ENCODE results near the gene DOCK10.

The DOCK10 gene

DNA sequence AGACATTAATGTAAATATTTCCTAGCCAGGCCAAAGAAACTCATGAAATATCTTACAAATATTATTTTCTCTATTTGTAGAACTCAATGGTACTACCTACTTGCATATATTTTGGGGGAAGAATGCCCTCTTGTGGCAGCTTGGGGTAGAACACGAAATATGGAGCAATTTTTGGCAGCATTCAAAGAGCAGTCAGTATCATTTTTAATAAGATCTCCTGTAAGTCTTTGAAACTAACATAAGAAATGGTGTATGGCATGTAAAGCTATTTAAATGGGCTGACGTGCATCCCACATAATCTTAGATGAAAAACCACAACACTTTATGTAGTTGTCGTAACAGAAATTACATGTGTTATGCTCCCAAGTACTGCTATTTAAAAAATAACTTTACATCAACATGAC lies 263.8 kb downstream of the DOCK10 start:
- DNase-seq (ENCODE audit: low read depth in 3 of 3): peak in 2 of 3 experiments; percentile 19 to 31

DNA sequence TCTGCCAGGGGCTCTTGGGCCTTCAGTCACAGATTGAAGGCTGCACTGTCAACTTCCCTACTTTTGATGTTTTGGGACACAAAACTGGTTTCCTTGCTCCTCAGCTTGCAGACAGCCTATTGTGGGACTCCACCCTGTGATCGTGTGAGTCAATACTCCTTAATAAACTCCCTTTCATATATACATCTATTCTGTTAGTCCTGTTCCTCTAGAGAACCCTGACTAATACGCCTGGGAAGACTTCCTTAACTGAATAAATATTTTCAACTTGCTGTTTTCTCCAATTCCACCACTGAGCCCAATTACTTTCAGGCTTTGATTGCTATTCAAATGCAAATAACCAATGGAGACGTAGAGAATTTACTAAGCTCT lies 264.7 kb downstream of the DOCK10 start:
- DNase-seq (ENCODE audit: low read depth in 3 of 3): no peak

DNA sequence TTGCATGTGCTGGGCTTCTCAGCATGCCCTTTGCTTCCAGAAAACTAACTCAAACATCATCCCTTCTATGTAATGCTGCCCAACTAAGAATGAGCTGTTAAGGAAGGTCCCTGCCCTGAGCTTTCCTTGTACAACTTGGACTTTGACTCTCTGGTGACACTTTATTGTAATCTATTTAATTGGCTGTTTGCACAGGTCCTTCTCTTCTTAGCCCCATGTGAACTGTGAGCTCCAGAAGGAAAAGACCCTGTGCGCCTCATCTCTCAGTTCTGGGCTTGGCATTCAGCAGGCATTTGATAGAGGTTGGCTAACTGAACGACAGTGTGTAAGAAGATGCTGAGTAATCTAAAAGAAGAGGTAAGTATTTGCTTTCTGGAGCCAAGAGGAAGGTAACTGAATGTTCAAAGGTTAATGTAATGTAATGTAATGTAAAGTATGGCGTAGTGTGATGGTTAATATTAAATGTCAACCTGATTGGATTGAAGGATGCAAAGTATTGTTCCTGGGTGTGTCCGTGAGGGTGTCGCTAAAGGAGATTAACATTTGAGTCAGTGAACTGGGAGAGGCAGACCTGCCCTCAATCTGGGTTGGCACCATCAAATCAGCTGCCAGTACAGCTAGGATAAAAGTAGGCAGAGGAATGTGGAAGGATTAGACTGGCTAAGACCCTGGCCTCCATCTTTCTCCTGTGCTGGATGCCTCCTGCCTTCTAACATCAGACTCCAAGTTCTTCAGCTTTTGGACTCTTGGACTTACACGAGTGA lies 265.3 kb downstream of the DOCK10 start:
- DNase-seq (ENCODE audit: low read depth in 3 of 3): no peak

DNA sequence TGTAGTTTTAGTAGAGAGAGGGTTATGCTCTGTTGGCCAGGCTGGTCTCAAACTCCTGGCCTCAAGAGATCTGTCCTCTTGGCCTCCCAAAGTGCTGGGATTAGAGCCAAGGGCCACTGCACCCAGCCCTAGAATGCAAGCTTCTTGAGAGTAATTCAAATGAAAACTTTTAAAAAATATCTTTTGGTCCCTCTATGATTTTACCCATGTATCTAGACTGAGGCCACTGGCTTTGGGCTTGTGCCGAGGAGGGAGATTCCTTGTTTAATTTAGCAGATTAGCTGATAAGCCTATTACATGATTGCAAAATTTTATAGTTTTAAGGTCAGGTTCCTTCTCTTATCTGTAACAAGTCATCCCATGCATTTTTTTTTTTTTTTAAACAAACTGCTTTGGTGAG lies 266.6 kb downstream of the DOCK10 start:
- no peak for DNase-seq (ENCODE audit: low read depth in 3 of 3)

DNA sequence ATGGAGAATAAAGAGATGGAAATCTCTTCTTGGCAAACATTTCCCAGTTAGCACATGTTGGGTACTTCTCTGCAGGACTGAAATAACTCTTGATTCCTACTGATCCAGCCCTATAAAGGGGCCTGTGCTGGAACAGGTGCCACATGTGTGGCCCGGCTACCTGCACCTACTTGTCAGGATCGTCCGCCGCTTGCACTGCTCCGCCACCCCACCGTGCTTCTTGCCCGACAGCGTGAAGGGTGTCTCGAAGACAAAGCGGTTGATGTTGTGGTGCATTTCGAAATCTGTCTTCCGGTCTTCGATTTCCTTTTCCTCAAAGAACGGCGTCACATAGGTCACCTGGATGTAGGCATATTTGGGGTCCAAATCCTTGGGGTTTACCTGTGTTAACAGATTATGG lies 267.5 kb downstream of the DOCK10 start:
- DNase-seq (ENCODE audit: low read depth in 3 of 3): no peak

DNA sequence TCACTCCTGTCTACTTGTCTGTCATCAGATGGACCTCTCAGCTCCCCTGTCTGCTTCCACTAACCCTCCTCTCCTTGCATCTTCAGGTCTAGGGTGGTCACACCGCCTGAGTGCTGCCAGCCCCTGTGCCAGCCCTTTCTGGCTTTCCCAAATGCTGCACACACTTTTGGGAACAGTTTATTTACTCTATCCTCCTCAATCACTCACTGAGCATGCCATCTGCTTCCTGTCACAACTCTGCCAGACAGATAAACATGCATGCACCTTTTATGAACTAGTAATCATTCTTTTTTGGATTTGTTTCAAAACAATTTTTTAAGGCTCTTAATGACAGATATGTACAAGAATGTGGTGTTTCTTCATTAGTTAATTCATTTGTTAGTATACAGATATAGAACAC lies 269.8 kb downstream of the DOCK10 start:
- no peak for DNase-seq (ENCODE audit: low read depth in 3 of 3)

DNA sequence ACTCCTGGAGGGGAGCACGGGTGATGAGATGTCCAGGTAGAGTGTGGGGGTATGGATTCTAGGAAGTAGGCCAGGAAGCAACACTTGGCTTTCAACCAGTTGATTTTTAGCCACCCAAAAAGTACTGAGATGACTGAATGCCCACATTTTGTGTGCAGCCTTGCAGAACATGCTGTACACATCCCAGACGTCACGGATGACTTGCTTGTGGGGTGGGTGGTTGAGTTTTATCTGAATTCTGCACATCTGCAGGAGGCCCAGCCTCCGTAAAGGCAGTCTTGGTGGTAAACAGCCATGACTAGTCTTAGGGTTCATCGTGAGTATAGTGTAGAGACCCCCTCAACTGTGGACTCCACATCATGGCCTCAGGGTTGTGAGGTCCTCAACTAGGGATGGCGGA lies 272.8 kb downstream of the DOCK10 start:
- no peak for DNase-seq (ENCODE audit: low read depth in 3 of 3)

DNA sequence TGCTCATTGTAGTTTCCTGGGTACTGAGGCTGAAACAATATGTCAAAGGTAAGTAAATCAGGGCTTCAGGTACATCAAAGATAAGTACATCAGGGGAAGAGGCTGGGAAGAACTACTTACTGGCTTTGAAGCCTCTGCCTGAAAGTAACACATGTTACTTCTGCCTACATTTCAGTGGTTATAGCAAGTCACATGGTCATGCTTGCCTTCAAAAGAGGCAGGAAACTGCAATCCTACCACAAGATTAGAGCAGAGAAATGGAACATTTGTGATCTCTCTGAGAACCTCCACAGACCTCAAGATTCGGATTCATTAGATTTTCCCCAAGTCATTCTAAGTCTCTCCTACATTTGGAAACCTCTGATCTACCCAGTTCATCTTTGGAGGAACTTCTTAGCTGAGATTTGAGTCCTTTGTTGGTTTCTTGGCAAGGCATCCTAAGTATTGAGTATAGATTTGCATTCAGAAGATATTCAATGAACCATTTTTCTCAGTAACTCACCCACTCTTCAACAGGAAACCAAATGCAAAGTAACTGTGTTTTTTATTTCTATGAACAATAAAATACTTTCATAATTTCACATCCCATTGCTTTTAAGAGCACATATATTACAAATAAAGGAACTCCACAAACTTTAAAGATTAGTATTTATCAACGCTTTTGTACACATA lies 277.6 kb downstream of the DOCK10 start:
- no peak for DNase-seq (ENCODE audit: low read depth in 3 of 3)

DNA sequence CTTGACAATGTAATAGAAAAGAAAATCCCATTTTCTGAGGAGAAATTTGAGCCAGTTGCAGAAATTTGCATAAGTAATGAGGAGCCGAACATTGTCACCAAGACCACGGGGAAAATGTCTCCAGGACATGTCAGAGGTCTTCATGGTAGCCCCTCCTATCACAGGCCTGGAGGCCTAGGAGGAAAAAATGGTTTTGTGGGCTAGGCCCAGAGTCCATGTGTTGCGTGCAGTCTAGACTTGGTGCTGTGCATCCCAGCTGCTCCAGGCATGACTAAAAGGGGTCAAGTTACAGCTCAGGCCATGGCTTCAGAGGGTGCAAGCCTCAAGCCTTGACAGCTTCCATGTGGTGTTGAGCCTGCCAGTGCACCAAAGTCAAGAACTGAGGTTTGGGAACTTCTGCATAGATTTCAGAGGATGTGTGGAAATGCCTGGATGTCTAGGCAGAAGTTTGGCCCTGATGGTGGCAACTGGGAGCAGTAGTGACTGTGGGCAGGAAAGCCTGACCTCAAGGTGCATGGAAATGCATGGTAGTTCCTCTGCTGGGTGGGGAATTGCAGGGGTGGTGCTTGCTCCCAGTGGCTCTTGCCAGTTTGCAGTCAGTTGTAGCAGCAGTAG lies 284.2 kb downstream of the DOCK10 start:
- DNase-seq (ENCODE audit: low read depth in 3 of 3): no peak

DNA sequence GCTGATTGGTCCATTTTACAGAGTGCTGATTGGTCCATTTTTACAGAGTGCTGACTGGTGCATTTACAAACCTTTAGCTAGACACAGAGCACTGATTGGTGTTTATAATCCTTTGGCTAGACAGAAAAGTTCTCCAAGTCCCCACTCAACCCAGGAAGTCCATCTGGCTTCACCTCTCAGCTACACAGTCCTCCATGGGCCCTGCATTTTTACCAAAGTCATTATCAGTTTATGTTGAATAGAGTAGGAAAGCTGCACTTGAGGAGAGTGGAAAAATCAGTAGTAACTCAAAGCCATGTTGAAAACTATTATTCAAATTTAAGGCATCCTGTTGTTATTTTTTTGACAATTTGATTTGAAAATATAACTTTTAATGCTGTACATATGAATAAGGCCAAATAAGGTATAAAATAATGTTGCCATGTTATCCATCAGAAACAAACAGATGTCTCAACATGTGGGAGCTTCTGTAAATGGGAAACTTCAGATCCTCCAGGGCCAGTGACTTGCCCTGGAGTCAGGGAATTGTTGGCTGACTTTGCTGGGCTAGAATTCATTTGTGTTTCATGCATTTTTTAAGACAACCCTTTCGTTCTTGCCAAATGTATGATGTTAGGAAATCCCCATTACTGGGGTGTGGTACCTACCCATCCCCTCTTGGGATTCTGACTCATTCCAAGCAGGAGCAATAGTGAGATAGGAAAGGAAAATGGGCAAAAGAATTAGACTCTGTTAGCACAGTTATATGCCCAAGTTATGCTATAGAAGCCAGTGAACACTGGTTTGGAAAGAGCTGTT lies 288.3 kb downstream of the DOCK10 start:
- no peak for DNase-seq (ENCODE audit: low read depth in 3 of 3)

DNA sequence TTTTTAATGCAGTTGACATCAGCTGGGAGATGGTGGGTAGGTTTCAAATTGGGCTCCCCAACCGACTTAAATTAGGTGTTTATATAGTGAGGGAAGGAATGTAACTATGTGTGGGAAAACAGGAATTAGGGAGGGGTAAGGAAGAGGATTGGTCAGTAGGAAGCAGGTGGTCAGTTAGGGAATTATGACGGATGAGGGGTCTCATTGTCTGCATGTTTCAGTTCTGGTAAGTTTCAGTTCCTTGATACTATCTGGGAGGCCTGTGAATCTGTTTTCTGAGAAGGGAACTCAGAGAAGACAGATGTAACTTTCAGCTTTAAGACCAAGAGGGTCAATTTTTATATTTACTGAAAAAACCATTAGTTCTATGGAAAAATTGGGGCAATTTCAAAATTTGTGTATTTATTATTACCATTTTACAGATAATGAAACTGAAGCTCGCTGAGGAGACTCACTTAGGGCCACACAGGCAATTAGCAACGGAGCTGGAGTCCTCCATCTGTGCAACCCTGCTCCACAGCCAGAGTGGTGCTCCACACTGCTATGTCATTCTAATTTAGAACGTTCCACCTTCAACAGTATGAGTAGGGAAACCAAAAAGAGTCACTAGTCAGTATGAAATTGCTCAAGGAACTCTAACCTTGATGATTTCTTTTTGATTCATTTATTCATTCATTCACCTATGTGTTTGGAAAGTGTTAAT lies 290.1 kb downstream of the DOCK10 start:
- DNase-seq (ENCODE audit: low read depth in 3 of 3): no peak

DNA sequence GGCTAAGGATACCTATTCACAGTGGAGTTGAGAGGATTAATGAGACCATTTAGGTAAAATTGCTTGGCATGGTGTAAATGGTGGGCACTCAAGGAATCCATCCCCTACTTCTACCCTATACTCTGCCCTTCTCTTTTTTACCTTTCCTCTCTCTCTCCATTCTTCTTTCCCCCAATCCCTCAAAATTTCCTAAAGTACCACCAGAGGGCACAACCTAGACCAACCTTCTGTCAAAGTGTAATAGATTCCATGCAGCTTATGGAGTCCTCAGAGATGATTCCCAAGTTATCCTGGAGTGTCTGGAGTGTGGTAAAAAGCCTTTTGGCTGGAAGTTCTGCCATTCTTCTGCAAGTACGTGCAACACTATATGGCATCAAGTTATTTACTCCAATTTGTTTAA lies 293.1 kb downstream of the DOCK10 start:
- DNase-seq (ENCODE audit: low read depth in 3 of 3): no peak

DNA sequence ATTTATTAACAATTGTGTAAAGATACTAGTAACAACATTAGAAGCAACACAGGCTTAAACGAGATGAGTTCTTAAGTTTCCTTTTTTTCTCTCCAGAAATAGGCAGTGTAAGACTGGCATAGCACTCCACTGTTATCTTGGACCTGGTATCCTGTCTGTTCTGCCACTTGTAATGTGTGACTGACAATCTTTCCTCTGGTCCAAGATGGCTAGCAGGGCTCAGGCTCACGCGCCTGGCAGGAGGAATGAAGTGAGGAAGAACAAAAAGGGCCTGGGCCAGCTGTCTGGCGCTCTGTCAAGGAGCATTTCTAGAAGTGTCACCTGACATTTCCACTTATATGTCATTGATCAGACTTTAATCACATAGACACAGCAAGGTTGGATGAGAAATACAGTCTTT lies 294.5 kb downstream of the DOCK10 start:
- DNase-seq (ENCODE audit: low read depth in 3 of 3): no peak

DNA sequence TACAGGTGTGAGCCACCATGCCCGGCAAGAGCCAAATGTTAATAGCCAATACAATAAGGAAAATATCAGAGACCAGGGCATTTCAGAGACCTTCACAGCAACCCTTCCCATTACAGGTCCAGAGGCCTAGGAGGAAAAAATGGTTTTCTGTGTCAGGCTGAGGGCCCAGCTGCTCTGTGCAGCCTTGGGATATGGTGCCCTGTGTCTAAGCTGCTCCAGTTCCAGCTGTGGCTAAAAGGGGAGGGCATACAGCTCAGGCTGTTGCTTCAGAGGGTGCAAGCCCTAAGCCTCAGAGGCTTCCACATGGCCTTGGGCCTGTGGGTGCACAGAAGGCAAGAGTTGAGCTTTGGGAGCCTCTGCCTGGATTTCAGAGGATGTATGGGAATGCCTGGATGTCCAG lies 306.0 kb downstream of the DOCK10 start:
- DNase-seq (ENCODE audit: low read depth in 3 of 3): no peak

DNA sequence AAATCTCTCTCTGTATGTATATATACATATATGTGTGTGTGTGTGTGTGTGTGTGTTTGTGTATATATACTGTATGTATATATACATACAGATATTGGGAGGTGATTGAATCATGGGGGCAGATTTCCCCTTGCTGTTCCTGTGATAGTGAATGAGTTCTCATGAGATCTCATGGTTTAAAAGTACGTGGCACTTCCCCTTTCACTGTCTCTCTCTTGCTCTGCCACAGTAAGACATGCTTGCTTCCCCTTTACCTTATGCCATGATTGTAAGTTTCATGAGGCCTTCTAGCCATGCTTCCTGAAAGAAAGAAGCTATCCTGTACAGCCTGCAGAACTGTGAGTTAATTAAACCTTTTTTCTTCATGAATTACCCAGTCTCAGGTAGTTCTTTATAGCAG lies 307.3 kb downstream of the DOCK10 start:
- DNase-seq (ENCODE audit: low read depth in 3 of 3): no peak

DNA sequence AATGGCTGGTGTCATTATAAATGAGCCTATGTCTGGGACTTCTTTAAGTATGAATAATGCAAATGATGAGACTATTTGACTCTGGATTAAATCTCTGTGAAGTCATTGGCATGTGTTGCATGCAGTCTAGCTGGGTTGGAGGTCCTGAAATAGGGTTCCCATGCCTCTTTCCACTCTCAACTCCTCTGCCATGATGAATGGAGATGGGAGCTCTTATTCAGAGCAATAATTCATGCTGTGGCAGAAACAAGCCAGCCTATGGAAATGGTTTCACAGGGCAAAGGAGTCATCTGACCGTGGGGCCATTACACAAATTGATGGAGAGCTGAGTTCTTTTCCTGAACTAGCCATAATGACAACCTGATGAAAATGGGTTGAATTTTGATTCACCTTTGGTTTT lies 310.6 kb downstream of the DOCK10 start:
- DNase-seq (ENCODE audit: low read depth in 3 of 3): no peak

DNA sequence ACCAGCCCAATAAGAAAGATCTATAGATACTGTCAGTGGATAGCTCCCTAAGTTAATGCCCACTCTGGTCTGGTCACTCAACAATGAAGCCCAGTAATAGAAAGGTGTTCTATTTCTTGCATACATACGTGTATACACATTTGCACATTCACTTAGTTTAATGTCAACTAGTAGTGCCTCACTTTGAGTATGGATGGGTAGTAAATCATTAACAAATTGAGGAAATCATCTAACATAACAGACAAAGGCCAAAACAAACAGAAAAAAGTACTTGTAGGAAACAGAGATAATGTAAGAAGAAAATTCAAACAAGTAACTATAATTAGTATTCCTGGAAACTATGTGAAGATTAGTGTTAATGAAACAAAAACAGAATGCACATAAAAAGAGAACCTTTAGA lies 312.8 kb downstream of the DOCK10 start:
- DNase-seq (ENCODE audit: low read depth in 3 of 3): no peak

DNA sequence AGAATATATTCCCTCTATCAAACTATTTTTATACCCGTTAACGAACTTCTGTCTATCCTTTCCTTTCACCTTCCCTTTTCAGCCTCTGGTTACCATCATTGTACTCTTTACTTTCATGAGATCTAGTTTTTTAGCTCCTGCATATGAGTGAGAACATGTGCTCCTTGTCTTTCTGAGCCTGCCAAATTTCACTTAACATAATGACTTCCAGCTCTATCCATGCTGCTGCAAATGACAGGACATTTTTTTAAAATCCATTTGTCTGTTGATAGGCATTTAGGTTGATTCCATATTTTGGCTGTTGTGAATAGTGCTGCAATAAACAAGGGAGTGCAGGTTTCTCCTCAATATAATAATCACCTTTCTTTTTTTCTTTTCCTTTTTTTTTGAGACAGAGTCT lies 317.9 kb downstream of the DOCK10 start:
- DNase-seq (ENCODE audit: low read depth in 3 of 3): no peak

DNA sequence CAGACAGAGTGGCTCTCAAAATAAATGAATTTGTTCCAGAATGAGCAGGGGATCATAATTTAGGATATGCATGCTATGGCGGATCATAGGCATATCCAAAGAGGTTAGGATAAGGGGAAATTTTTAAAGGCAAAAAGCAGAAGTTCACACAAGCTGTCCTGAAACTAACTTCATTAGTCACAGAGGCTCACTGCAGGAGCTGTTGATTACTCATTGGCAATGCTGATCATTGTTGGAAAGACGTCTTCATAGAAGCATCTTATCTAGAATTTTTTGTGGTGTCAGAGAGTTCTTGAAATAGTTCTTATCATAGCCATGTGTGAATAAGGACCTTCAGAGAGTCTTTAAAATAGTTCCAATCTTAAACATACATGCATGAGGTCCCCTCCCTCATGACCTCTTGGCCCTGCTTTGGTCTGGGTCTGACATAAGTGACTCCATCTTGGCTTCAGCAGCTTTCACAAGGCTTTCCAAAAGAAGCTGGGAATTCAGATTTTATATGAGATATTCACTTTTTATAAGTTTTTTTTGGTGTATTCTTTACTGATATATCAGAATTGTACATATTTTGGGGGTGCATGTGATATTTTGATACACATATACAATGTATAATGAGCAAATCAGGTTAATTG lies 318.6 kb downstream of the DOCK10 start:
- no peak for DNase-seq (ENCODE audit: low read depth in 3 of 3)

DNA sequence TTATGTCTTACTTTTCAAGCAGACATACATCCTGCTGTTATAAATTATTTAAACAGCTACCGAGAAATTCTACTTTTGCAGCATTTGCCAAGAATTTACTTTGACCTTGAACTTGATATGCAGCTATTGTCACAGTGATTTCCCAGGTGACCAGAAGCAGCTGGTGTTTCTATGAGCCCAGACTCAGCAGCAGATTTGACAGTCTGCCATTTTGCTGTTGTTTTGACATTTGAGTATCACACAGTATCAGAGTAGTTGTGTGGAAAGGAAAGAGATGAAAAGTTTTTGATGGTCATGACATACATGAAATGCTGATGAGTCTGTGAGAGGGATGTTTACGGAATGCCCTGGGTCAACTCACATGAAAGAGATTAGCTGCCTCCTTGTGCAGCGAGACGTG lies 319.5 kb downstream of the DOCK10 start:
- DNase-seq (ENCODE audit: low read depth in 3 of 3): no peak

DNA sequence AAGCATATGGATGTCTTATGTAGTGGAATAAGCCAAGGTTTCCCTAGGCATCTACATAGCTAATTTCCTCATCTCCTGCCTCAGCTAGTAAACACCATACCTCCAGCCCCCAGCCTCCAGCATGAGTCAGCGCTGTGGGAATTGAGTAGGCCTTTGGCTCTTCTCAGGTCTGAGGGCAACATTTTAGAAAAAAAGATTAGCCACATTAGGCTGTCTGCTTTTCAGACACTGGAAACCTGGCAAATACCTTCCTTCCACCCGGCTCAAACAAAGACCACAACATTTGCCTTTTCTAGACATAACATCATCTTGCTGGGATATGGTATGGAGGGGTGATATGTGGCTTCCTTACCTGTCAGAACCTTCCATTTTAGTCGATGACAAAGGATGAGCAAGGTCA lies 320.0 kb downstream of the DOCK10 start:
- no peak for DNase-seq (ENCODE audit: low read depth in 3 of 3)
